Ovary (tissue), 9 donors: Measurements from ENCODE around the gene CARMIL1. TPM values are rescaled to one million over a fixed set of nuclear protein-coding genes. Genes with fewer than 3 reads are reported as not detected.
"Not testable (repeated sequence)": the region's sequence is repeated elsewhere in the genome, so short reads cannot be mapped to it uniquely, and the experiment has no call there.

Source experiments
- DNase-seq, 5 donors: peaks; one replicate each; pipeline ENCODE4 v3.0.0-alpha.2; 2019 to 2020
- H3K27ac ChIP-seq, 2 donors: fragments of 200-600 bp; one replicate each; pipeline versions ENCODE4 v1.5.1 to v1.8.0; 2019 to 2022
- H3K27me3 ChIP-seq: fragments of 200-600 bp; one replicate; pipeline ENCODE4 v1.8.0; 2022
- H3K36me3 ChIP-seq: fragments of 200-600 bp; sonication (generic); one replicate; pipeline ENCODE4 v1.5.1; 2019
- H3K4me1 ChIP-seq: one replicate; pipeline ENCODE4 v1.8.1; 2013; ENCODE audit warnings: mild to moderate bottlenecking, moderate library complexity; ENCODE audit not compliant: insufficient read depth
- H3K4me3 ChIP-seq: fragments of 200-600 bp; sonication (generic); one replicate; pipeline ENCODE4 v1.5.1; 2017
- H3K9me3 ChIP-seq, 2 donors: fragments of 200-600 bp in 1 of 2; sonication (generic) in 1 of 2; one replicate each; pipeline versions ENCODE4 v1.5.1 to v1.8.1; 2013 to 2019; ENCODE audit warnings: mild to moderate bottlenecking in 1 of 2, moderate library complexity in 1 of 2
- EP300 ChIP-seq: sonication (generic); formaldehyde crosslinking; IDR thresholded peaks from one replicate; pipeline ENCODE4 v1.6.1; 2017; ENCODE audit warnings: antibody characterized with exemption
- POLR2A ChIP-seq: fragments of 450-650 bp; IDR thresholded peaks from one replicate; pipeline ENCODE4 v1.6.1; 2017; ENCODE audit warnings: antibody characterized with exemption, mild to moderate bottlenecking, moderate library complexity
- WGBS, 3 donors: extraction: QIAGEN DNeasy Blood & Tissue Kit in 1 of 3; methylation state at CpG; one replicate each; pipeline versions ENCODE4 v1.1.5 to v1.1.7; 2013 to 2017; 5-methylcytosine and 5-hydroxymethylcytosine counted together
- intact Hi-C, 4 donors: fragments of 100-400 bp; cut with DNase I; formaldehyde crosslinking; loops; one replicate each; pipeline versions ENCODE4 v1.11.0 to v1.15.1; 2022 to 2023
- polyA plus RNA-seq, 2 donors: library from polyadenylated mRNA; stranded (reverse); fragments of 200-250 nt in 1 of 2; fragments of 350-450 nt in 1 of 2; fragmentation: Illumina TruSeq in 1 of 2; extraction: RNeasy Lipid Tissue Mini Kit (QIAGEN cat#74804) in 1 of 2; gene quantifications; one replicate each; pipeline ENCODE4 v1.2.3, GENCODE V29; 2013 to 2014
- total RNA-seq, 7 donors: library from RNA; depleted of rRNA in 2 of 7; stranded (reverse); fragments of >200 nt in 2 of 7; fragmentation: NEBNext Ultra II Directional in 3 of 7; extraction: Animal tissue kit (Norgen Biotek cat#: 25700) in 3 of 7; gene quantifications; one replicate each; pipeline versions ENCODE4 v1.1.0 to v1.2.4, GENCODE V29; 2016 to 2023
- TF ChIP-seq, protein P1 (sequence below), 3 donors: fragments of 450-650 bp in 2 of 3; fragments of 200-600 bp in 1 of 3; IDR thresholded peaks; one replicate each; pipeline versions ENCODE4 v1.5.1 to v1.8.0; 2016 to 2022; ENCODE audit warnings: antibody characterized with exemption in 3 of 3, mild to moderate bottlenecking in 1 of 3
- donor health status: DM: no; HTN: no; CAD: no; lungs with moderate emphysema.
- donor health status: DM: no; HTN: no; CAD: no.
- donor health status: Bipolar disorder and iron deficiency.
- donor health status: DM: yes; HTN: yes; CAD: no.
- donor health status: DM: no; HTN: no; CAD: no.
- donor health status: DM: yes; HTN: yes; CAD: no.

CARMIL1 gene
- total and polyA plus RNA-seq, 9 donors = 6.4 to 25.6 (median 16.8) TPM

DNA sequence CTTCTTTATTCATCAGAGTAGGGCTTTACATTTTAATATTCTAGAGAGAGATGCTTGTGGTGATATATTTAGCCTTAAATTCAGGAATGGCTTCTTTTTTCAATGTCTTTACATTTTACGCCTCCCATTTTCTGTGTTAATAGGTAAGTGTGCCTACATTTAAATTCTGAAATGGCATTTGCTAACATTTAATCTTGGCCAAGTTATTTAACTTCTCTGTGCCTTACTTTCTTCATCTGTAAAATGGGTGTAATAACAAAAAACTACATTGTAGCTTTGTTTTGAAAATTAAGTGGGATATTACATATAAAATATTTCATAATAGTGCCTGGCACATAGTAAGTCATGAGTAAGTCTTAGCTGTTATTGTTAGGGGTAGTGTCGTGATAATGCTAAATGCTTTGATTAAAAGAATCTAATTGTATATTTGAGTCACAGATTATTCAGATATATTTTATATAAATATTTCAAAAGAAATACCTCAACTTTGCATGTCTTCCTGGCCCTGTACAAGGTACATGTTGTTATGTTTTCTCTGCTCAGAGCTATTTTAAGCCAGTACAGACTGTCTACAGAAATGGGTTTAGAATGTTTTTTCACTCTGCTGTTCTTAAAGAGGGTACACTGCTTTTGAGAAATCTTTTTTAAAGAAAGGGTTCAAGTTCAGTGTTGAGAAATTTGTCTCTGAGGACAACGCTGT is 18.8 kb downstream of the CARMIL1 start:
- no peak overlapping the region for H3K27ac ChIP-seq
- intact Hi-C loops = no loop called here
- no peaks in the 10 kb centered on the region for H3K36me3 ChIP-seq
- no peak for DNase-seq
- H3K27me3 ChIP-seq = no peaks in the 10 kb centered on the region
- no peaks in the 10 kb centered on the region for H3K9me3 ChIP-seq
- H3K4me3 ChIP-seq = no peak overlapping the region
- 60 to 69% (median 63%) methylated on average over 3 of the region's 3 CpGs for WGBS, 3 donors
- peaks cover 11% of the 10 kb centered on the region for H3K4me1 ChIP-seq
- TF ChIP-seq POLR2A (no peak), EP300 (no peak)
- TF ChIP-seq, protein P1, sequence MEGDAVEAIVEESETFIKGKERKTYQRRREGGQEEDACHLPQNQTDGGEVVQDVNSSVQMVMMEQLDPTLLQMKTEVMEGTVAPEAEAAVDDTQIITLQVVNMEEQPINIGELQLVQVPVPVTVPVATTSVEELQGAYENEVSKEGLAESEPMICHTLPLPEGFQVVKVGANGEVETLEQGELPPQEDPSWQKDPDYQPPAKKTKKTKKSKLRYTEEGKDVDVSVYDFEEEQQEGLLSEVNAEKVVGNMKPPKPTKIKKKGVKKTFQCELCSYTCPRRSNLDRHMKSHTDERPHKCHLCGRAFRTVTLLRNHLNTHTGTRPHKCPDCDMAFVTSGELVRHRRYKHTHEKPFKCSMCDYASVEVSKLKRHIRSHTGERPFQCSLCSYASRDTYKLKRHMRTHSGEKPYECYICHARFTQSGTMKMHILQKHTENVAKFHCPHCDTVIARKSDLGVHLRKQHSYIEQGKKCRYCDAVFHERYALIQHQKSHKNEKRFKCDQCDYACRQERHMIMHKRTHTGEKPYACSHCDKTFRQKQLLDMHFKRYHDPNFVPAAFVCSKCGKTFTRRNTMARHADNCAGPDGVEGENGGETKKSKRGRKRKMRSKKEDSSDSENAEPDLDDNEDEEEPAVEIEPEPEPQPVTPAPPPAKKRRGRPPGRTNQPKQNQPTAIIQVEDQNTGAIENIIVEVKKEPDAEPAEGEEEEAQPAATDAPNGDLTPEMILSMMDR (IDR thresholded peaks at IDR 0.05) = no peak

DNA sequence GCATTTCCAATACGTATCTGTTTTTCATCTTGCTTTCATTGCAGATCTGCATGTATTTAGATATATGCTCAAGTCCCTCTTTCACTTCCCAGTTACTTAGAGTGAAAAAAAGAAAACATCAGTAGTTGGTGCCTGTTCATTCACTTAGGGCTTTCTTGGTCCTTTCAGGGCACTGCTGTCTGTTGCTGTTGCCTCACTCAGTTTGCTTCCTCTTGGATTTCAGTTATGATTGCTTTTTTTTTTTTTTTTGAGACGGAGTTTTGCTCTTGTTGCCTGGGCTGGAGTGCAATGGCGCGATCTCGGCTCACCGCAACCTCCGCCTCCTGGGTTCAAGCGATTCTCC is 19.3 kb downstream of the CARMIL1 start:
- H3K4me3 ChIP-seq, intact Hi-C loops, H3K27ac ChIP-seq, DNase-seq, H3K9me3 ChIP-seq, H3K36me3 ChIP-seq, H3K27me3 ChIP-seq: not testable (repeated sequence)
- peaks cover 11% of the 10 kb centered on the region for H3K4me1 ChIP-seq
- 87 to 89% (median 87%) methylated on average over 8 of the region's 8 CpGs for WGBS, 3 donors

DNA sequence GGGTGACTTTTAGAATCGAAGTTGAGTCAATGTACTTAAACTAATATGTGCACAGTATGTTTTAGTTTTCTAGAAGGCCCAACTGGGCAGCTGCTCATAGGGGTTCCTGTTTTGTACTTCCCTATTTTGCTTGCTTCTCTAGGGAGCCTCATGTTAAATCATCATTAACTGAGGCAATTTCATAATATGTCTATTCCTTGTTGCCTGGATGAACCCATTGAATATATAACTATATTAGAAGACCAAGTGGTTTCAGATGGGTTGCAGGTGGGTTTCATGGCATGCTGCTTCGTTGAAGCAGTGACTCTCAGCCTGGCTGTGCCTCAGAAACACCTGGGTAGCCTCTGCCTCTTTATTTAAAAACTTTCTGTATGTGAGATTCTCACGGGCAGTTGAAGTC is 22.2 kb downstream of the CARMIL1 start:
- Histone ChIP-seq H3K36me3 (no peaks in the 10 kb centered on the region), H3K9me3 (no peaks in the 10 kb centered on the region), H3K4me3 (no peak overlapping the region), H3K4me1 (peaks cover 9% of the 10 kb centered on the region), H3K27ac (peak overlapping the region in 1 of 2 donors; percentile 31), H3K27me3 (no peaks in the 10 kb centered on the region)
- intact Hi-C loops = no loop called here
- TF ChIP-seq POLR2A (no peak), EP300 (no peak)
- TF ChIP-seq, protein P1 (IDR thresholded peaks at IDR 0.05) = no peak
- 83 to 92% (median 88%) methylated on average over 3 of the region's 3 CpGs for WGBS, 3 donors
- no peak for DNase-seq

DNA sequence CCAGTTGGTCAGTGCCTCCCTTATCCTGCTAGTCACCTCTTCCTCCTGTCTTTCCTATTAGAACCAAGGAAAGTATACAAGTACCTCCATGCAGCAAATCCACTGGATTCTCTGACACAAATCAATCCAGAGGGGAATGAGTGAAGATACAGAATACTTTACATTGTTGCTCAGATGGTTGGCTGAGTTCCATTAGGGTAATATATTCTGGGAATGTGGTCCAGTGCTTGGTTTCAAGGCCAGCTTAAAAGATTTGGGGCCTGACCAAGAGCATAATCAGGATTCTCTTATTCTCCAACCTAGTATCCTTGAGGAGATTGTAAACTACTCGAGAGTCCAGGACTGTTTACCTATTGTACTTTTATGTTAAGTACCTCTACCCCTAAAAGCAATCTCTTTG is 23.0 kb downstream of the CARMIL1 start:
- intact Hi-C loops = no loop called here
- DNase-seq = no peak
- Histone ChIP-seq H3K4me1 (peaks cover 9% of the 10 kb centered on the region), H3K36me3 (no peaks in the 10 kb centered on the region), H3K4me3 (no peak overlapping the region), H3K27ac (peak overlapping the region in 1 of 2 donors; percentile 31), H3K9me3 (no peaks in the 10 kb centered on the region), H3K27me3 (no peaks in the 10 kb centered on the region)
- TF ChIP-seq POLR2A (no peak), EP300 (no peak)
- TF ChIP-seq, protein P1 (IDR thresholded peaks at IDR 0.05) = no peak
- WGBS, 3 donors = 0 to 25% (median 17%) methylated on average over 1 of the region's 1 CpG

DNA sequence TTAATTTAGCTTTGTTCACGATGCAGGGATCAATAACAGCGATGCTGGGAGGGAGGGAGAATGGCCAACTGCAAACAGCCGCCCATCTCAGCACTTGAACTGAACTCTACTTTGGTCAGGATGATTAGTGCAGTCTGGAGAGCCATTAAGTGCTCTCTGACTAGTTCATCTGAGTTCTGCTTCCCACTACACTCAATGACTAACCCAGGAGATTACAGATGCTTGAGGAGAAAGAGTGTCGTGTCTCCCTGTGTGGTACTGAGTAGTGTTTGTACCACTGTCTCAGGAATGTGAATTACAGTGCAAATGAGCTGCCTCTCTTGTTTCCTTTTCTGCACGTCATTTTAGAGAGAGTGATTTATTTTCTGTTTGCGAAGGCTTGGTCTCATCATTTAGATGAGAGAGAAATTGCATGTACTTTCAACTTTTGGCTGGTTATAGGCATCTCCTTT is 23.5 kb downstream of the CARMIL1 start:
- Histone ChIP-seq H3K4me3 (no peak overlapping the region), H3K9me3 (no peaks in the 10 kb centered on the region), H3K4me1 (peaks cover 7% of the 10 kb centered on the region), H3K27me3 (no peaks in the 10 kb centered on the region), H3K36me3 (no peaks in the 10 kb centered on the region), H3K27ac (peak overlapping the region in 1 of 2 donors; percentile 31)
- DNase-seq = no peak
- TF ChIP-seq, protein P1 (IDR thresholded peaks at IDR 0.05) = no peak
- TF ChIP-seq EP300 (no peak), POLR2A (no peak)
- 36 to 53% (median 41%) methylated on average over 6 of the region's 6 CpGs for WGBS, 3 donors
- intact Hi-C loops = no loop called here
